ENCODE data around the gene NEGR1.

Gene NEGR1

DNA sequence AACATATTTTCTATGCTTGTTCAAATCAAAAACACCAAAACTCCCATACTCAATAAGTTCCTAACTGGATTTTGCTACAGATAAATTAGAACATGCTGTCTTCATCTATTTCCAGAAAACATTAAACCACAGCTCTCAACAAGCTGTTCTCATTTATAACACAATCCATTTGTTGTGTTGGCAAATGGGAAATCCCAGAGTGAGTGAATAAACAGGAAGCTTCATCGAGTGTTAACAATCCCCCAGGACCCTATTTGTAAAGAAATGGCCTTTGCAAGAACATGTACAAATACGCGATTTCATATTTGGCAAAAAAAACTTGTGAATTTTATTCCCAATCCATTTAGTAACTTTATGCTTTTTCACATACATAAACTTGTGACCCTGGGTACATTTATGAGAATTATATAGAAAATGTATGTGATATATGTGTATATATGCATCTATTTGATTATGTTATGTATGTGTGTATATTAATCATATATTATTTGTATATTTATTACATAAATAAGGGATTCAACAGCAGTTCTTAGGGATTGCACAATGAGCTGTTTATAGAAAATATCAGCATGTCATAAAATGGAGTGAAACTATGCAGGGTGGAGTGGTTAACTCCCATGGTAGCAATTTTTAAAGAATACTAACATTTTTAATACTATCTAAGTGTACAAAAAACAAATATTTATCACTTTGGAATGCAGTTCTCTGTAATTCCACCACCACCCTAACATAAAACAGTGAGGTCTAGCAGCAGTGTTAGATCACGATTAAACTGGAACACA is 160.0 kb downstream of the NEGR1 start:
- in situ Hi-C loops (cut with HindIII; ENCODE audit: low sequenced_read_pairs), result no loop called here

GRCh38 chr1:72119491-72119890 is 162.8 kb downstream of the NEGR1 start:
- in situ Hi-C loops (cut with HindIII; ENCODE audit: low sequenced_read_pairs), result no loop called here

DNA sequence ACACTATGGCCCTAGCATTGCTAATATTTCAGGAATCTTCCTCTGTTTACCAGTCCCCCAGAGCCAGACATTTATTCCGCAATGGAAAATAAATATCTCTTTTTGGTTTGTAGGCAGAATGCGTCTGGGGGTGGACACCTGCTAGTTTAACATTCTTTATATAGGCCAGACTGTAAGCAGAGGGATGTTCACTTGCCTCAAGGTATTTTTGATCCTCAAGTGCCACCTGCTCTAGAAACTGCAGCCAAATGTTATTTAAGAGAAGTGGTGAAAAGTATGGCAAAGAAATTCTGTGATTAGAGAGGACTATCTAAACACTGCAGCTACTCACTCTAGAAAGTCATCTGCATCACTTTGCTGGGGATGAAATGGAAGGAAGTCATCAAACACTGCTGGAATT is 164.7 kb downstream of the NEGR1 start:
- in situ Hi-C loops (cut with HindIII; ENCODE audit: low sequenced_read_pairs), result no loop called here

- in situ Hi-C loops (cut with HindIII; ENCODE audit: low sequenced_read_pairs), result no loop called here
These were observed 167.0 kb downstream of the NEGR1 start for GRCh38 chr1:72115290-72115689.

DNA sequence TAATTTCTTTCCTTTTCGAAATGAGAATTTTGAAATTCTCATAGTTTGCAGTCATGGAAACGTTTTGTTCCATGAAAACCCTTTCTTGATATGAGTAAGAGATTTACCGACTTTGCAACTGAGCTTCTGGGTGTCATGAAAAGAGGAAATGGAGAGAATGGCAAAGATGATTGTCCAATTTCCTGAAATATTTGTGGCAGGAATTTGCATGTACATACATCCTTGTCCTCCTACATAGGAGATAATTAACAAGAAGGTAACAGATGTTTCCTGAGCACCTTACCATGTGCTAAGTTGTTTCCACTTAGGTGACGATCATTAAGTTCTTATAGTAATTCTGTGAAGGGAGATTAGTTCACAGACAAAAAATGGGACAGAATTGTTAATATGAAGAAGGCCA is 170.7 kb downstream of the NEGR1 start:
- in situ Hi-C loops (cut with HindIII; ENCODE audit: low sequenced_read_pairs), result no loop called here

- in situ Hi-C loops (cut with HindIII; ENCODE audit: low sequenced_read_pairs), result no loop called here
These were observed 172.4 kb downstream of the NEGR1 start for GRCh38 chr1:72109916-72110315.

- in situ Hi-C loops (cut with HindIII; ENCODE audit: low sequenced_read_pairs), result no loop called here
These were observed 177.1 kb downstream of the NEGR1 start for GRCh38 chr1:72105201-72105600.

DNA sequence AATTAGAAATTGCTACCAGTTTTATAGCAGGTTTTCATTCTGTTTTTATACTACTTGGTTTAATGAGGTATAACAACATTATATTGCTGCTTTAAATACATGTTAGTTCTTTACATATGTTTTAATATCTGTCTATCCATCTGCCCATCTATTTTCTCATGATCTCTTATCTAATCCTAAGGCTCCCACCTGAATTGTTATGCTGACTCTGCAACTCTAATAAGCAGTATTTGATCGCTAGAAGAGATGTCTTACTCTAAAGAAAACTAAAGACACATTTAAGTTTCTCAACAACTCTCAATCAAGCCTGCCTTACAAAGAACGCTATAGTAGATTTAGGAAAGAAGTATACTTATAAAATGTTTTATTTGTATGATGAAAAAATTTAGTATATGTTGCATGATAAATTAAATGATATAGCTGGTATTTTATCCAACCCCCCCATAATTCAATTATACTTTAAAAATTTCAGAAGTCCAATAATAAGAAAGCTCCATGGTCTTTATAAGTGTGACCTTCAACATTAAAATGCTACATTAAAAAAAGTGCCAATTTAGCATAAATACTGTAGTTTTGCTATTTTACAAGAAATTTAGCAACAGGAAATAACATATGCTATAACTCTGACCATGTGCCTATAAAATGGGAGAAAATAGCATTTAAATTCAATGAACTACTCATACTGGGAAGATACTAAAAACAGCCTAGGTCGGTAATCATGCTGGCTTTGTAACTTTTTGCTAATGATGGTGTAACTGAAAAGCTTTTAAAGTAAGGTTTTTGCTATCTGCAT is 180.3 kb downstream of the NEGR1 start:
- in situ Hi-C loops (cut with HindIII; ENCODE audit: low sequenced_read_pairs), result no loop called here

DNA sequence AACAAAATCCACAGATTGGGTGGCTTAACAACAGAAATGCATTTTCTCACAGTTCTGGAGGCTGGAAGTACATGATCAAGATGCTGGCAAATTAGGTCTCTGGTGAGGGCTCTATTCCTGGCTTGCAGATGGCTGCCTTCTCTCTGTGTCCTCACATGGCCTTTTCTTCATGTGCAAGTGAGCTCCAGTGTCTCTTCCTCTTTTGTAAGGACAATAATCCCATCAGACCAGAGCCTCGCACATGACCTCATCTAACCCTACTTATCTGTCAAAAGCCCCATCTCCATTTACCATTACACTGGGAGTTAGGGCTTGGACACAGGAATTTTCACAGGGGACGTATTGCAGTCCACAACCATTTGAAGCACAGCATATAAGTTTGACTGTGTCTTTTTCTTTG is 181.6 kb downstream of the NEGR1 start:
- in situ Hi-C loops (cut with HindIII; ENCODE audit: low sequenced_read_pairs), result no loop called here

GRCh38 chr1:72097851-72098570 is 184.3 kb downstream of the NEGR1 start:
- in situ Hi-C loops (cut with HindIII; ENCODE audit: low sequenced_read_pairs), result no loop called here

DNA sequence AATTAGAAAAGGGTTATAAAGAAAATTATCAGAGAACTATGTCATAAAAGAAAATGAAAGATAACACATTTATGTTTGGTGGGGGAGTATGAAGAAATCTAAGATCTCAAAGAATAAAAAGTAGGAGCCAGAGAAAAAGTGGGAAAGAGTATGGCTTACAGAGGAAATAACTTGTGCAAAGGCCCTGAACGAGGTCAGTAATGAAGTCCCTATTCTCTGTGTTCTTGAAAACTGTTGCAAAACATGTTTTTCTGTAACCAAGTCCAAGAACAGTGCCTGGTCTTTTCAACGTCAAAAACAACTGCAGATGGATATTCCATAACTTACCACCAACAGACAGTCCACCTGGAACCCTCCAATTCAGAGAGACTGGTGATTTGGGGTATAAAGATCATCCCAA is 188.1 kb downstream of the NEGR1 start:
- in situ Hi-C loops (cut with HindIII; ENCODE audit: low sequenced_read_pairs), result no loop called here

DNA sequence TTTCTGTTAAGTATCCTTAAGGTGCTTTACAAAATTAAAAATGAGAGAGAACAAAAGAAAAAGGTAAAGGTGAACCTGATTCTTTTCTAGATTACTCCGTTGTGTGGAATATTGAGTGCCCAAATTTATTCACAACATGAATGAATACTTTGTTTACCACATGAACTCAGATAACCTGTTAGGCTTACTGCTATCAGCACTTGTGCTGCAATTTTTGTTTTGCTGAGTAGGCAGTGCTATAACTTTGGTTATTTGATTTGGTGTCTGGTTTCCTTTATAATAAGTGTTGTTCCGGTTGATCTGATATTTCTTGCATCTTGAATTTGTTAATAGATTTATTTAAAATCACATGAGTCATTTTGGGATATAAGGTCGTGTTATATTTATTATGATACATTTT is 195.9 kb downstream of the NEGR1 start:
- in situ Hi-C loops (cut with HindIII; ENCODE audit: low sequenced_read_pairs), result no loop called here

GRCh38 chr1:72075425-72075824 is 206.9 kb downstream of the NEGR1 start:
- in situ Hi-C loops (cut with HindIII; ENCODE audit: low sequenced_read_pairs), result no loop called here

GRCh38 chr1:72066431-72066830 is 215.9 kb downstream of the NEGR1 start:
- in situ Hi-C loops (cut with HindIII; ENCODE audit: low sequenced_read_pairs), result no loop called here

- in situ Hi-C loops (cut with HindIII; ENCODE audit: low sequenced_read_pairs), result no loop called here
These were observed 217.9 kb downstream of the NEGR1 start for GRCh38 chr1:72064196-72065075.

DNA sequence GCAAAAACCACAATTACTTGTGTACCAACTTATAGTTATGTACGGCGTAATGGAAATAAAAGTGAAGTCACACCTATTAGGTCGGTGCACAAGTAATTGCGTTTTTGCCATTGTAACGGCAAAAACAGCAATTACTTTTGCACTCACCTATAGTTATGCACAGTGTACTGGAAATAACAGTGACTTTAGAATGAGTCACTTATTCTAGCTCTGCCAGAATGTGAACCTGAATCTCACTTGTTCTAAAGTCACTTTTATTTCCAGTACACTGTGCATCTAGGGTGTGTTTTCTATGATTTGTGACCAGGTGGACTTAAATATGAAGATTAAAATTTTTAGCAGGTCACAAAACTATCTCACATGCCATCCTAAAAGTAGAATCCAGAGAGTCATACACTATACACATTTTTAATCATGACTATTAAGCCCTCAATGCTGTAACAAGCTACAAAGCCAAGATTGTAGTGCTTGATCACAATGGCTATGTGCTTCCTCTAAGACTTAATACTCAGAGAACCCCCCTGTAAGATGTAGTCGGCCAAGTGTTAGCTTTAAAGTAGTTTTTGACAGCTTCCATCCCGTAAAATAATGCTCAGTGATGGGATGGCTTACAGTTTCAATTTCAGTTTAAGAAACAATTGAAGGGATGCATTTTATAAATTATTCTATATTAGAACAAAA is 218.8 kb downstream of the NEGR1 start:
- in situ Hi-C loops (cut with HindIII; ENCODE audit: low sequenced_read_pairs), result no loop called here

DNA sequence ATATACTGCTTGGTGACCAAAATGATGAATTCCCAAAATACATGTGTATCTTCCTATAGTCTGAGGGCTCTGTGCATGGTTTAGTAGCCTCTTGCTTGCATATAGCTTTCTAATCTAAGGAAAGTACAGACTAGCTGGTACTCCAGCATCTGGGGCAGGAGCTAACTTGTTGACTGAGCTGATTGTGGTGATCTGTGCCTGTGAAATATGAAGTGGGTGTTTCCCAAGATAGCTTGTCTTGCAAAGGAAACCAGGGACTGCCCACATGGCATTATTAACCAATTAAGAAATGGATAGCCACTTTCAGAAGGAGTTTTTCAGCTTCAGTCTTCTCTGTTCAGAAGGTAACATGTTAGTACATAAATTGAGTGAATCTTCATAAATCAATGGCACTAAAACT is 219.8 kb downstream of the NEGR1 start:
- in situ Hi-C loops (cut with HindIII; ENCODE audit: low sequenced_read_pairs), result no loop called here

GRCh38 chr1:72060466-72061245 is 221.7 kb downstream of the NEGR1 start:
- in situ Hi-C loops (cut with HindIII; ENCODE audit: low sequenced_read_pairs), result no loop called here

DNA sequence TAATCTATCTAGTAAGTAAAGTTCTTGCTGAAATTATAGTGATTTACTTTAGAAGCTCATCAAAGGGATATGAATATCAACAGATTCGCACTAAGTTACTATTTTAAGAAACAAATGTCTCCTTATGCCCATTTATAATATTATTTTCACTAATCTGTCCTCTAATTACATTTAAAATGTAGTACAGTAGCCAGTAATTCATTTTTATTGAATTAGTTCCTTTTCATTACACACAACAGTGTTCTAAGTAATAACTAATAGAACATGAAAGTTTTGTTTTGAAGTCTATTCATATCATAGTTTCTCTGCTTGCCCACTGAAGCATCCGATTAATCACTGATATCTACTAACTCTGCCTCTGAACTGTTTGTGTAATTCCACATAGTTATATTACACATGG is 225.8 kb downstream of the NEGR1 start:
- in situ Hi-C loops (cut with HindIII; ENCODE audit: low sequenced_read_pairs), result no loop called here

All from DLD1 (cell line).